C4-2B (cell line): Measurements from ENCODE around the gene CDK2AP2.

ENCODE experiments used
- H3K27ac ChIP-seq: fragments of 450-650 bp; 2 replicates; pipeline ENCODE4 v1.5.1; 2017
- CTCF ChIP-seq: fragments of 450-650 bp; conservative IDR thresholded peaks from 2 replicates; pipeline ENCODE4 v1.5.1; 2017; ENCODE audit warnings: mild to moderate bottlenecking
- ZFX ChIP-seq: fragments of 450-650 bp; IDR thresholded peaks from 2 replicates; pipeline ENCODE4 v1.6.1; 2017

CDK2AP2 gene

GRCh38 chr11:67504950-67505581 lies 2.9 kb downstream of the CDK2AP2 start, which contains the start of gene PITPNM1:
Gene PITPNM1 (minus strand): TSS chr11:67505363. CDS start chr11:67504180, 1,183 bp downstream.
- peak within 1 kb of the TSS; percentile 88 for H3K27ac ChIP-seq

GRCh38 chr11:67504005-67504949 lies 3.7 kb downstream of the CDK2AP2 start:
- TF ChIP-seq ZFX (no peak), CTCF (no peak)
- H3K27ac ChIP-seq, result peak overlapping the region; percentile 88

More at GRCh38 chr11:67504950-67505581, 2.9 kb downstream of the CDK2AP2 start, which contains the start of gene PITPNM1:
- TF ChIP-seq ZFX (no peak), CTCF (no peak)

GRCh38 chr11:67503119-67504004 lies 4.6 kb downstream of the CDK2AP2 start:
- H3K27ac ChIP-seq, result no peak overlapping the region
- no peak for TF ChIP-seq ZFX
- TF ChIP-seq CTCF, result no peak

GRCh38 chr11:67502328-67502979 lies 5.5 kb downstream of the CDK2AP2 start:
- no peak for TF ChIP-seq ZFX
- TF ChIP-seq CTCF, result no peak
- H3K27ac ChIP-seq, result no peak overlapping the region

GRCh38 chr11:67501854-67502253 lies 6.1 kb downstream of the CDK2AP2 start:
- no peak overlapping the region for H3K27ac ChIP-seq
- no peak for TF ChIP-seq CTCF
- no peak for TF ChIP-seq ZFX

- TF ChIP-seq ZFX, result no peak
- TF ChIP-seq CTCF, result no peak
- no peak overlapping the region for H3K27ac ChIP-seq
Observed at GRCh38 chr11:67500831-67501715, 6.9 kb downstream of the CDK2AP2 start.
